Lower leg skin (tissue), 4 donors: Measurements from ENCODE around the gene GPR162. TPM values are rescaled to one million over a fixed set of nuclear protein-coding genes. Genes with fewer than 3 reads are reported as not detected.

Experiments used
- DNase-seq, 2 donors: peaks; one replicate each; pipeline ENCODE4 v3.0.0-alpha.2; 2019; ENCODE audit warnings: low spot score in 2 of 2
- H3K4me3 ChIP-seq: fragments of 200-600 bp; sonication (generic); 2 replicates; pipeline ENCODE4 v1.5.1; 2017; ENCODE audit warnings: mild to moderate bottlenecking, low read depth; ENCODE audit not compliant: poor library complexity, severe bottlenecking
- POLR2A ChIP-seq, 2 donors: fragments of 450-650 bp; IDR thresholded peaks; one replicate each; pipeline ENCODE4 v1.6.1; 2016 to 2017; ENCODE audit warnings: antibody characterized with exemption in 2 of 2, mild to moderate bottlenecking in 1 of 2, moderate library complexity in 1 of 2
- WGBS, 2 donors: methylation state at CpG; one replicate each; pipeline ENCODE4 v1.1.5; 2018; 5-methylcytosine and 5-hydroxymethylcytosine counted together
- intact Hi-C: fragments of 100-400 bp; cut with DNase I; formaldehyde crosslinking; loops from one replicate; pipeline ENCODE4 v1.15.0; 2023; ENCODE audit warnings: low total_unique reads
- total RNA-seq, 4 donors: library from RNA; depleted of rRNA; stranded (reverse); fragments of >200 nt; gene quantifications; one replicate each; pipeline ENCODE4 v1.1.0, GENCODE V29; 2016
- TF ChIP-seq, protein P1 (sequence below), 3 donors: fragments of 450-650 bp; IDR thresholded peaks; one replicate each; pipeline ENCODE4 v1.5.1; 2016; ENCODE audit warnings: antibody characterized with exemption in 3 of 3, mild to moderate bottlenecking in 3 of 3, moderate library complexity in 2 of 3

Gene GPR162
- total RNA-seq, 4 donors from 2014 or later: 0.65 to 1.4 (median 1.3) TPM; not detected in 1

- DNase-seq: no peak
- WGBS, 2 donors: 73 to 80% methylated on average over 5 of the region's 5 CpGs
- intact Hi-C loops: no loop called here
- TF ChIP-seq, protein P1, sequence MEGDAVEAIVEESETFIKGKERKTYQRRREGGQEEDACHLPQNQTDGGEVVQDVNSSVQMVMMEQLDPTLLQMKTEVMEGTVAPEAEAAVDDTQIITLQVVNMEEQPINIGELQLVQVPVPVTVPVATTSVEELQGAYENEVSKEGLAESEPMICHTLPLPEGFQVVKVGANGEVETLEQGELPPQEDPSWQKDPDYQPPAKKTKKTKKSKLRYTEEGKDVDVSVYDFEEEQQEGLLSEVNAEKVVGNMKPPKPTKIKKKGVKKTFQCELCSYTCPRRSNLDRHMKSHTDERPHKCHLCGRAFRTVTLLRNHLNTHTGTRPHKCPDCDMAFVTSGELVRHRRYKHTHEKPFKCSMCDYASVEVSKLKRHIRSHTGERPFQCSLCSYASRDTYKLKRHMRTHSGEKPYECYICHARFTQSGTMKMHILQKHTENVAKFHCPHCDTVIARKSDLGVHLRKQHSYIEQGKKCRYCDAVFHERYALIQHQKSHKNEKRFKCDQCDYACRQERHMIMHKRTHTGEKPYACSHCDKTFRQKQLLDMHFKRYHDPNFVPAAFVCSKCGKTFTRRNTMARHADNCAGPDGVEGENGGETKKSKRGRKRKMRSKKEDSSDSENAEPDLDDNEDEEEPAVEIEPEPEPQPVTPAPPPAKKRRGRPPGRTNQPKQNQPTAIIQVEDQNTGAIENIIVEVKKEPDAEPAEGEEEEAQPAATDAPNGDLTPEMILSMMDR (IDR thresholded peaks at IDR 0.05): no peak
- no peak for TF ChIP-seq POLR2A (IDR thresholded peaks at IDR 0.05)
- H3K4me3 ChIP-seq: no peak overlapping the region
Observed at GRCh38 chr12:6784296-6784695, 37.3 kb upstream of the GPR162 start.

DNA sequence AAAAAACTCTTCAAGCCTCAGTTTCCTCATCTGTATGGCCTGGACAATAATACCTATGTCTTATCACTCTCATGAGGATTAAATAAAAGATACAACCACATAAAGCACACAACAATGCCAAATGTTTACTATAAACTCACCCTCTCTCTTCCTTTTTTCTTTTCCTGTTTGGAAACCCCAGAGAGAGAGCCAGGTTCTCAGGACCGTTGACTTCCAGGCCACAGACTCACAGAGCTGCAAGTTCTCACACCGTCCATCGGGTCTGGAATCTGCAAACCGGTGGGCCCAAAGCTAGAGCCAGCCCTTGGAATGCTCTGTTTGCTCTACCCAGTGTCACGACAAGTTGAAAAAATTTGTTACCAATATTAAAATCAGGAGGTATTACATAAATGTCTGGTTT lies 36.9 kb upstream of the GPR162 start:
- DNase-seq: no peak
- WGBS, 2 donors: 73 to 79% methylated on average over 5 of the region's 5 CpGs
- no peak overlapping the region for H3K4me3 ChIP-seq
- intact Hi-C loops: no loop called here
- no peak for TF ChIP-seq POLR2A (IDR thresholded peaks at IDR 0.05)
- TF ChIP-seq, protein P1 (IDR thresholded peaks at IDR 0.05): no peak

- no peak for DNase-seq
- WGBS, 2 donors: 68 to 73% methylated on average over 9 of the region's 9 CpGs
- no peak overlapping the region for H3K4me3 ChIP-seq
- intact Hi-C loops: no loop called here
- TF ChIP-seq, protein P1 (IDR thresholded peaks at IDR 0.05): no peak
- TF ChIP-seq POLR2A (IDR thresholded peaks at IDR 0.05): no peak
Observed at GRCh38 chr12:6786416-6787094, 35.1 kb upstream of the GPR162 start.

DNA sequence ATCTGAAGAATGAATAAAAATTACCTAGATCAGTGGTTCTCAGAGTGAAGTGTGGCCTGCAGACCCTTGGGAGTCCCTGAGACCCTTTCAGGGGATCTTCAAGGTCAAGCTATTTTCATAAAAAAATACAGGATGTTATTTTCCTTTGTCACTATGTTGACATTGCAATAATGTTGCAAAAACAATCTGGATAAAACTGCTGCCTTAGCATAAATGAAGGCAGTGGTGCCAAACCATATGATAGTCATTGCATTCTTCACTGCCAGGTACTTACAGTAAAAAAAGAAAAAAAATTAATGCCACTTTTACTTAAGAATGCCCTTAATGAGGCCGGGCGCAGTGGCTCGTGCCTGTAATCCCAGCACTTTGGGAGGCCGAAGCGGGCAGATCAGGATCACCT lies 34.3 kb upstream of the GPR162 start:
- WGBS, 2 donors: 90 to 93% methylated on average over 5 of the region's 5 CpGs

GRCh38 chr12:6788972-6789924 lies 32.4 kb upstream of the GPR162 start, which contains the start of gene CD4:
Gene CD4, plus strand, starts transcription at chr12:6789528. Its CDS starts 10,611 bp downstream, at chr12:6800139.
- DNase-seq: peak; percentile 70 to 94
- intact Hi-C loops: no loop called here
- 52 to 55% methylated on average over 18 of the region's 18 CpGs for WGBS, 2 donors

More for the DNA sequence above, 34.3 kb upstream of the GPR162 start:
- no peak for DNase-seq
- TF ChIP-seq POLR2A (IDR thresholded peaks at IDR 0.05): no peak
- intact Hi-C loops: no loop called here
- H3K4me3 ChIP-seq: no peak overlapping the region

More at GRCh38 chr12:6788972-6789924, 32.4 kb upstream of the GPR162 start, which contains the start of gene CD4:
- TF ChIP-seq, protein P1 (IDR thresholded peaks at IDR 0.05): no peak
- no peak for TF ChIP-seq POLR2A (IDR thresholded peaks at IDR 0.05)
- no peak within 1 kb of the TSS for H3K4me3 ChIP-seq
